Activated CD4-positive, alpha-beta T cell treated with anti-CD3 and anti-CD28 coated beads for 48 hours (primary cell): ENCODE measurements around the gene DOCK1.

Source experiments
- DNase-seq: peaks from one replicate; pipeline ENCODE4 v3.0.0-alpha.2; 2020

Gene DOCK1

GRCh38 chr10:127012769-127013152 is 107.5 kb downstream of the DOCK1 start:
- DNase-seq: no peak

GRCh38 chr10:127013211-127013656 is 108.0 kb downstream of the DOCK1 start:
- DNase-seq: no peak

DNA sequence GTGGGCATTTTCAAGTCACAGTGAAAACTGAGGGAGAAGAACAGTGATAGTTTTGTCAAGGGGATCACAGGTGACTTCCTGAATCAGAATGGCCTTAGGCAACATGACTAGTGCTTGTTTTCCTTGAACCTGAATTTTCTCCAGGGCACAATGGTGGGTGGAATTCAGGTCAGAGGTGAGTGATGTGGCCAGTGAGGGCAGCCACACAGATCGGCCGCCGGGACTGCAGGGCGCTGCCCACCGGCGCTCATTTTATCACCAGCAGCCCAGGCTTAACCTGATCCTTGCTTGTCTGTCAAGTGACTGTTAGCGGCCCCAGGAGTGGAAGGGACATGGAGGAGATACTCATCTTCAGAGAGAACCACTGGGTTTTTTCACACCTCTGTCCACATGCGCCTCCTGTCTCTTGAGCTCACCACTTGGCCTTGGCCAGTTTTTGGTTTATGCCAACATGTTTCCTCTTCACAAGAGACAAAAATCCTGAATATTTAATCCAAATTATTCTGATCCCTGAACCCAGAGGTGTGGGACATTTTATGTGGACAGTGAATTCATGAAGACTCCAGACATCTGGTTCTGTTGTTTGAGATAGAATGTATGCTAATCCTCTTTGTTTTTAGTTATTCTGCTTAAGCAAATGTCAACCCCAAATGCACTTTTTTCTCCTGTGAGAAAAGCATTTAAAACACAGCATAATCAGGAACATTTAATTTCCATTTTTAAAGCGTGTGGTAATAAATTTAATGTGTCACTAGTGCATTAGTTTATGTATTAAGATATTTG is 108.7 kb downstream of the DOCK1 start:
- no peak for DNase-seq

- no peak for DNase-seq
Observed at GRCh38 chr10:127014671-127015070, 109.4 kb downstream of the DOCK1 start.

DNA sequence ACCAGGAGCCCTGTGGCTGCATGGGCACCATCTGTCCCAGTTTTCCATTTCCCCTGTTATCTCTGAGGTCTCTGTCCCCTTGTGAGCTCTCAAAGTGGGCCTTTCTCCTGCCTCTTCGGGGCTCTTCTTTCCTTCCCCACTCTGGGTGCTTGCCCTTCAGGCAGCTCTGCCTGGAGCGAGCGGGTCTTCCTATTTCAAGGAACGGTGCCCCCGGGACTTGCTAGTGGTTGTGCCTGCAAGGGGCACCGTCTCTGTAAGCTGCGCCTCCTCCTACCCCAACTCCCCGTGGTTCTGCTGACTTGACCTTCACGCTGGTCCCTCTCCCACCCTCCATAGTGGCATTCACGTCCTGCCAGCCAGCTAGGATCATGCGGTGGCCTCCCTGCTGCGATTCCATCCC is 110.1 kb downstream of the DOCK1 start:
- no peak for DNase-seq

- no peak for DNase-seq
Observed at GRCh38 chr10:127016331-127016730, 111.1 kb downstream of the DOCK1 start.

GRCh38 chr10:127017541-127018297 is 112.5 kb downstream of the DOCK1 start:
- DNase-seq: no peak

- DNase-seq: no peak
Observed at GRCh38 chr10:127018298-127018650, 113.0 kb downstream of the DOCK1 start.

DNA sequence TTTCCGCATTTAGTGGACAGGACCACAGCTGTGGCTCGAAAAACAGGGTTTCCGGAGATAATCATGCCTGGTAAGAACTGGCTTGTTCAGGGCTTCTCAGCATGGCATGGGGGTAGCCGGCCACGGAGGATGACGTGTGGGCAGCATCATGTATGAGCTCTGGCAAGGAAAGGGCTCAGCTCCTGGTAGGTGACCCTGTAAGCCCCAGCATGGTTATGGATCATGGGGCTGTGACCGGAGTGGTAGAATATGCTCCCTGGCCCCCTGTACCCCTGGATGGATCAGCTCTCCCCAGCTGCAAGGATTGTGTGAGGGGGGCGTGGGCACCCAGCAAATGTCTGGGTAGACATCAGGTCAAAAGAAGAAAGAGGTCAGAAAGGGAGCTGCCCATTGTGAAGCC is 113.5 kb downstream of the DOCK1 start:
- no peak for DNase-seq

DNA sequence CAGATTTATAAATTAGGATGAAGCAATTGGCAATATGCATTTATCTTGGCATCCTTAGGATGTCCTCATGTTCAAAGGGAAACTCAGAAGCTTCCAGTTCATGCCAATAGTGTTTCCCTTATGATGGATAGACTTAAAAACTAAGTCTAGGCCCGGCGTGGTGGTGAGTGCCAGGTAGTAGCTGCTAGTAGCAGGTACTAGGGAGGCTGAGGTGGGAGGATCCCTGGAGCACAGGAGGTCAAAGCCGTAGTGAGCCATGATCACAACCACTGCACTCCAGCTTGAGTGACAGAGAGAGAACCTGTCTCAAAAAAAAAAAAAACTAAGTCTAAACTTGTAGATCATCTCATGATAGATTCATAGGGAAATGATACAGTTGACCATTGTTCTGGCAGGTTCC is 115.0 kb downstream of the DOCK1 start:
- no peak for DNase-seq

DNA sequence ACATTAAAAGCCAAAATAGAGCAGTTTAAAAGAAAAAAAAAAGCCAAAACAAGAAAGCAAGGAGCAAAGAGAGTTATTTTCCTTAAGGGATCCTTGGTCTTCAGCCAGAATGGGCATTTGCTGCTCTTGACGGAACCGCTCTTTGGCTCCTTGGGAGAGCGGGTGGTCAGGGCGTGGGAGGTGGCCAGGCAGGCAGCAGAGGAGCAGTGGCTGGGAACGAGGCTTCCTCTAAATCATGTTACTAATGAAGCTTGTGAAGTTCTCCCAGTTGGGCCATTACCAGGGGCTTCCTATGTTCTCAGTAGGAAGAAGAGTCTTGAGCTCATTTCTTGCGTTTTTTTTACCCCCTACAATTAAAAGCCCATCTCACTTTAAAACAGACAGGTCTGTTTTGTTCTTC is 116.6 kb downstream of the DOCK1 start:
- no peak for DNase-seq

- no peak for DNase-seq
Observed at GRCh38 chr10:127024685-127025435, 119.6 kb downstream of the DOCK1 start.

DNA sequence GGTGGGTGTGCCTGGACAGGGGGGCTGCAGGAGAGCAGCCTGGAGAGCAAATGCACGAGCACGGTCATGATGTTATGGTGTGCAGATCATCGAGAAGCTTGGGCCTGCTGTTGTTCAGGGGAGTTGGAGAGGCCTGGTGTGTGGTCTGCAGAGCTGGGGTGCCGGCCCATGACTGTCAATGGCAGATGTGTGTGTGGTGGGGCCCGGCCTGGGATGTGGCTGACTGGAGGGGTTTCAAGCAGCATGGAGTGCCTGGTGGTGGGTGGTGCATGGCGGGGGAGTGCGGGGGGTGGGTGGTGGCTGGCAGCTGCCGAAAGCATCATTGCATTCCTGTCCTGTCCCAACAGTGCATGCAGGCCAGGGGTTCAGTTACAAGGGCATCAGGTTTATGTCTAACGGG is 122.6 kb downstream of the DOCK1 start:
- no peak for DNase-seq

GRCh38 chr10:127028556-127028955 is 123.3 kb downstream of the DOCK1 start:
- no peak for DNase-seq

DNA sequence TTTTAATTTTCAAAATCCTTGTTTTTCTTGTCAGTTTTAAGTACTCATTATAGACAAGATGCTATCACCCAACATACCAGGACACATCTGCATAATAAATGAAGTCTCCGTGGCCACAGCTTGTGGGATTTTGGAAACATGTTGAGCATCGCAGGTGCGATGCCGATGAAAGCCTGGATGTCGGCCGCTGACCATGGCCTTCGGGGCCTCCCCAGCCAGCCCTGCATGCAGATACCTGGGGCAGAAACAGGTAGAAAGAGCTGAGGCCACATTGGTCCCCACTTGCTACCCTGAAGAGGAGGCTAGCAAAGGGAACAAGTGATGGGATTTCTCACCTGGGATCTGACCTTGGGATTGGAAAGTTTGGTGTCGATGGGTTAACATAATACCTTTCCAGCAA is 123.8 kb downstream of the DOCK1 start:
- no peak for DNase-seq

DNA sequence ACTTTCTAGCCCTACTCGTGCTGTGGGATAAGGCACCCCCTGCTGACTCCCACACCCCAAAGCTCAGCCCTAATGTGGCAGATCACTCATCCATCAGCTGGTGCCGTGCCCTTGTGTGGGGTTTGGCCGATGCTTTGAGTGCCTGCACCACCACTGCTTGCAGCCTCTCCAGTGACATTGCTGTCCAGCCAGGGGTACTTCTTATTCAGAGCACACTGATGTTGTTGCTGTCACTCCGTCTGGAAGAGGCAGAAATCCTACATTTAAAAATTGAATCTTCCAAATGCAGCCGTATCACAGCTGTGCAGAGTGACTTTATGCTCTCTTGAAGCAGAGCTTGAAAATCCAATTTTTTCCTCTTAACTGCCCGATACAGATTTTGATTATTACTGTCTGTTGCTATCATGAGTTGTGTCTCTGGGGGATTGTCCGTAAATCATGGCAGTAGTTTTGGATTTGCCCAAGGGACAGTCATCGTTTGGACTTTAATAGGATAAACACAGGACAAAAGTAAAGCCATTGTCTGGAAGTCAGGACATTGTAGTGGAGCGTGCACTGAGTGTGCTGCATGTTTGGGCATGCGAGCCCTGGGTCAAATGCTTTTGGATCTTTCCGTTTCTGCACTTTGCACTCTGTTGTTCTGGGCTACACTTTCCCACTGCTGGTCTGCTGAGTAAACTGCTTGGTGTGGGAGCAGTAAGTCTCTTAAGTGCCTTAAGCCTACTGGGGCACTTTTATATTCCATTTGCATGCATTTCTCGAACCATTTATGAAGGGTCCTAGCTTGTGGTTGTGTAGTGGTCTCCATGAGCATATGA is 128.2 kb downstream of the DOCK1 start:
- no peak for DNase-seq

GRCh38 chr10:127034034-127034633 is 128.9 kb downstream of the DOCK1 start:
- no peak for DNase-seq

DNA sequence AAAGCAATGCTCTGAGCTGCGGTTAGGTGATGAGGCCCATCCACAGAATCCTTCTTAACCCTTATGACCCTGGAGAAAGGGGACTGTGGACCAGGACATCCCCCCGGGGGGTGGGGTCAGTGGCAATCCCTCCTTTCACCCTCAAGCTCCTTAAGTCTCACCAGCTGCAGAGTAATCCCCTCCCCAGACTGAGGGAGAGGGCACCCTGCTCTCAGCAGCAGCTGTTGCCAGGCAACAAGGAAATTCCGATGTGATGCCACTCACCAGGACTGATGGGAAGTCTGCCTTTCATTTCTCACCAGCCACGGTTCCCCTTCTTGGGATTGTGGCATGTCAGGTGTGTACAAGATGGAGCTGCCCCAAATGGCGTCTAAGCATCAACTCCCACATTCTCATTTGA is 129.6 kb downstream of the DOCK1 start:
- no peak for DNase-seq

DNA sequence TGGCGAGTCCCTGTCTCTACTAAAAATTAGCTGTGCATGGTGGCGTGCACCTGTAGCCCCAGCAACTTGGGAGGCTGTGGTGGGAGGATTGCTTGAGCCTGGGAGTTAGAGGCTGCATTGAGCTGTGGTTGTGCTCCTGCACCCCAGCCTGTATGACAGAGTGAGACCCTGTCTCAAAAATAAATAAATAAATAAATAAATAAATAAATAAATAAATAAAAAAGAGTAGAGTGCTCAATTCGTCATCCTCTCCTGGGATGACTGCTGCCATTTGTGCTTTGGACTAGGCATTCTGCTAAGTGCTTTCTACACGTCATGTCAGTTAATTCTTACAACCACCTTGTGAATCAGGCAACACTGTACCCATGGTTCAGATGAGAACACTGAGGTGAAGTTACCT is 130.6 kb downstream of the DOCK1 start:
- no peak for DNase-seq

GRCh38 chr10:127036987-127037386 is 131.8 kb downstream of the DOCK1 start:
- no peak for DNase-seq

GRCh38 chr10:127039435-127039834 is 134.2 kb downstream of the DOCK1 start:
- no peak for DNase-seq

- no peak for DNase-seq
Observed at GRCh38 chr10:127040756-127041155, 135.5 kb downstream of the DOCK1 start.
